Activated CD4-positive, CD25-positive, alpha-beta regulatory T cell treated with anti-CD3 and anti-CD28 coated beads, Interleukin-2, amount 50 U/mL, for 24 hours (primary cell): ENCODE data around the gene RHBDD2.
A peak's percentile ranks its signal among the peaks of the same experiment; 100 is the strongest.
"Not testable (repeated sequence)": the region's sequence is repeated elsewhere in the genome, so short reads cannot be mapped to it uniquely, and the experiment has no call there.

Source experiments
- ATAC-seq, 2 donors: fragments of 150-1000 bp; cut with Tn5 transposase; one replicate each; pipeline ENCODE4 v1.10.0; 2021; ENCODE audit warnings: mild to moderate bottlenecking in 1 of 2, moderate library complexity in 1 of 2

Gene RHBDD2

GRCh38 chr7:75878769-75879611 is at the start of gene RHBDD2:
RHBDD2 (plus strand) TSS chr7:75879034; CDS start chr7:75879083, 49 bp downstream.
- peak; percentile 93 to 94 for ATAC-seq

- ATAC-seq, result not testable (repeated sequence)
Measured at GRCh38 chr7:75829656-75830055, 49.2 kb upstream of the RHBDD2 start.

GRCh38 chr7:75830978-75831377 is 47.9 kb upstream of the RHBDD2 start:
- no peak for ATAC-seq

GRCh38 chr7:75833662-75834061 is 45.2 kb upstream of the RHBDD2 start:
- ATAC-seq, result not testable (repeated sequence)

GRCh38 chr7:75835688-75836285 is 43.0 kb upstream of the RHBDD2 start:
- no peak for ATAC-seq

- no peak for ATAC-seq
Measured at GRCh38 chr7:75836798-75837197, 42.0 kb upstream of the RHBDD2 start.

GRCh38 chr7:75838281-75838930 is 40.4 kb upstream of the RHBDD2 start:
- ATAC-seq, result not testable (repeated sequence)

GRCh38 chr7:75840029-75840428 is 38.8 kb upstream of the RHBDD2 start:
- no peak for ATAC-seq

- ATAC-seq, result peak; percentile 92 to 94
Measured at GRCh38 chr7:75842836-75843446, 35.9 kb upstream of the RHBDD2 start.

- ATAC-seq, result no peak
Measured at GRCh38 chr7:75843613-75844116, 35.2 kb upstream of the RHBDD2 start.

GRCh38 chr7:75844158-75844557 is 34.7 kb upstream of the RHBDD2 start:
- ATAC-seq, result no peak

GRCh38 chr7:75845132-75845531 is 33.7 kb upstream of the RHBDD2 start:
- ATAC-seq, result not testable (repeated sequence)

- ATAC-seq, result no peak
Measured at GRCh38 chr7:75847707-75848106, 31.1 kb upstream of the RHBDD2 start.

- no peak for ATAC-seq
Measured at GRCh38 chr7:75849573-75849972, 29.3 kb upstream of the RHBDD2 start.

GRCh38 chr7:75850235-75850634 is 28.6 kb upstream of the RHBDD2 start:
- no peak for ATAC-seq

GRCh38 chr7:75854233-75854632 is 24.6 kb upstream of the RHBDD2 start:
- ATAC-seq, result no peak

- ATAC-seq, result not testable (repeated sequence)
Measured at GRCh38 chr7:75854813-75855345, 24.0 kb upstream of the RHBDD2 start.

- no peak for ATAC-seq
Measured at GRCh38 chr7:75856536-75856935, 22.3 kb upstream of the RHBDD2 start.

- ATAC-seq, result no peak
Measured at GRCh38 chr7:75858410-75858809, 20.4 kb upstream of the RHBDD2 start.

- no peak for ATAC-seq
Measured at GRCh38 chr7:75861636-75862035, 17.2 kb upstream of the RHBDD2 start.

GRCh38 chr7:75864251-75864650 is 14.6 kb upstream of the RHBDD2 start:
- ATAC-seq, result not testable (repeated sequence)

- no peak for ATAC-seq
Measured at GRCh38 chr7:75866114-75866488, 12.7 kb upstream of the RHBDD2 start.
